Stimulated activated CD8-positive, alpha-beta memory T cell treated with anti-CD3 and anti-CD28 coated beads, Interleukin-4, amount 100 ng/mL, for 48 hours (primary cell): ENCODE measurements around the gene VWA5B1.
"Not testable (repeated sequence)": the region's sequence is repeated elsewhere in the genome, so short reads cannot be mapped to it uniquely, and the experiment has no call there.

Source experiments
- DNase-seq: peaks from one replicate; pipeline ENCODE4 v3.0.0-alpha.2; 2020

Gene VWA5B1, protein sequence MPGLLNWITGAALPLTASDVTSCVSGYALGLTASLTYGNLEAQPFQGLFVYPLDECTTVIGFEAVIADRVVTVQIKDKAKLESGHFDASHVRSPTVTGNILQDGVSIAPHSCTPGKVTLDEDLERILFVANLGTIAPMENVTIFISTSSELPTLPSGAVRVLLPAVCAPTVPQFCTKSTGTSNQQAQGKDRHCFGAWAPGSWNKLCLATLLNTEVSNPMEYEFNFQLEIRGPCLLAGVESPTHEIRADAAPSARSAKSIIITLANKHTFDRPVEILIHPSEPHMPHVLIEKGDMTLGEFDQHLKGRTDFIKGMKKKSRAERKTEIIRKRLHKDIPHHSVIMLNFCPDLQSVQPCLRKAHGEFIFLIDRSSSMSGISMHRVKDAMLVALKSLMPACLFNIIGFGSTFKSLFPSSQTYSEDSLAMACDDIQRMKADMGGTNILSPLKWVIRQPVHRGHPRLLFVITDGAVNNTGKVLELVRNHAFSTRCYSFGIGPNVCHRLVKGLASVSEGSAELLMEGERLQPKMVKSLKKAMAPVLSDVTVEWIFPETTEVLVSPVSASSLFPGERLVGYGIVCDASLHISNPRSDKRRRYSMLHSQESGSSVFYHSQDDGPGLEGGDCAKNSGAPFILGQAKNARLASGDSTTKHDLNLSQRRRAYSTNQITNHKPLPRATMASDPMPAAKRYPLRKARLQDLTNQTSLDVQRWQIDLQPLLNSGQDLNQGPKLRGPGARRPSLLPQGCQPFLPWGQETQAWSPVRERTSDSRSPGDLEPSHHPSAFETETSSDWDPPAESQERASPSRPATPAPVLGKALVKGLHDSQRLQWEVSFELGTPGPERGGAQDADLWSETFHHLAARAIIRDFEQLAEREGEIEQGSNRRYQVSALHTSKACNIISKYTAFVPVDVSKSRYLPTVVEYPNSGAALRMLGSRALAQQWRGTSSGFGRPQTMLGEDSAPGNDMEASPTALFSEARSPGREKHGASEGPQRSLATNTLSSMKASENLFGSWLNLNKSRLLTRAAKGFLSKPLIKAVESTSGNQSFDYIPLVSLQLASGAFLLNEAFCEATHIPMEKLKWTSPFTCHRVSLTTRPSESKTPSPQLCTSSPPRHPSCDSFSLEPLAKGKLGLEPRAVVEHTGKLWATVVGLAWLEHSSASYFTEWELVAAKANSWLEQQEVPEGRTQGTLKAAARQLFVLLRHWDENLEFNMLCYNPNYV

GRCh38 chr1:20290624-20291597 is at the start of gene VWA5B1:
TSS of gene VWA5B1 (plus strand) at chr1:20290875. CDS start at chr1:20310602, 19,727 bp downstream.
- no peak for DNase-seq

DNA sequence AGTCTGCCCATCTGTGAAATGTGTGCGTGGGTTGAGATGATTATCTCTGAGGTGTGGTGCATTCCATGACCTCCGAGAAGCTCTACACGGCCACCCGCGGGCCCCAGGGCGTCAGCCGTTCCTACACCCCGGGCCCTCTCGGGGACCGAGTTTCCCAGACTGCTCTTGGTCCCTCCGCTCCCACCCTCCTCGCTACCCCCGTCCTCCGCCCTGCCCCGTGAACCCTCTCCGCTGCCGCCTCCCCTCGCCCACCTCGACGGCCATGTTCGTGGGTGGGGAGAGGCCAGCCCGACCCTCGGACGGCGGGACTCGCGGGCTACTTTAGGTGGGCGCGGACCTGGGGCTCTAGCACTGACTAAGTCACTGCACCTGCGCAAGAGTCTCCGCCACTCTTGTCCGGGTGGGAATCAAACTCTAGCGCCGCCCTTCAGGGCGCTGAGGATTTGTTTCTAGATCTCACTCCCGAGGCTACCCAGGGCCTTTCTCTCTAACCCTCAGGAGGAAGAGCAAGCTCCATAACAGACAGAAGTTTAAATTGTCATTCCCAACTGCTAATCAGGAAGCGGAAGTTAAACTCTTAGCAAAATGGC is 47.7 kb upstream of the VWA5B1 start:
- no peak for DNase-seq

DNA sequence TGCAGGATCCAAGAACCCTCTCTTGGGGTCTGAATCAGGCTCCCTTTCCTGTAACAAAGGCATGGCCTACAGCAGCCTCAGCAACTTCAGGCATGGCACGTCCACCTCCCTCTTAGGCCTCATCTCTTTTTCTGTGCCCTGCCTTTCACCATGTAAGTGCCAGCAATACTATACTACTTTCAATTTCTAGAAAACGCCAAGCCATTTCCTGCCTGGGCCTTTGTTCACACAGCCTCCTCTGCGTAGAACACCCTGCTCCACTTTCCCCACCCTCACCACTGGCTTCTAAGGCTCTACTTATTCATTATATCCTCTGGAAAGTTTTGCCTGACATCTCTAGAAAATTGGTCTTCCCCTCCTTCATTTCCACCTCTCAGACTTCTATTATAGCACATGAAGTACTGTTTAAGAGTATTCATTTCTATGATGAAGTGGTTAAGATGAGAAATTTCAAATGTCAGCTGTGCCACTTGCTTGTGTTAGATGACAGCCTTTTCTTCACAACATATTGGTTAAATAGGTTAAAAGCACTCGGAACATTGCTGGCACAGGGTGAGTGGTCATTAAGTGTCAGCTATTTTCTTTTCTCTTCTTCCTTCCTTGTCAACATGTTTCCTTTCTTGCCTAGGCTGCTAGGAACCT is 41.6 kb upstream of the VWA5B1 start:
- peak; percentile 39 for DNase-seq

DNA sequence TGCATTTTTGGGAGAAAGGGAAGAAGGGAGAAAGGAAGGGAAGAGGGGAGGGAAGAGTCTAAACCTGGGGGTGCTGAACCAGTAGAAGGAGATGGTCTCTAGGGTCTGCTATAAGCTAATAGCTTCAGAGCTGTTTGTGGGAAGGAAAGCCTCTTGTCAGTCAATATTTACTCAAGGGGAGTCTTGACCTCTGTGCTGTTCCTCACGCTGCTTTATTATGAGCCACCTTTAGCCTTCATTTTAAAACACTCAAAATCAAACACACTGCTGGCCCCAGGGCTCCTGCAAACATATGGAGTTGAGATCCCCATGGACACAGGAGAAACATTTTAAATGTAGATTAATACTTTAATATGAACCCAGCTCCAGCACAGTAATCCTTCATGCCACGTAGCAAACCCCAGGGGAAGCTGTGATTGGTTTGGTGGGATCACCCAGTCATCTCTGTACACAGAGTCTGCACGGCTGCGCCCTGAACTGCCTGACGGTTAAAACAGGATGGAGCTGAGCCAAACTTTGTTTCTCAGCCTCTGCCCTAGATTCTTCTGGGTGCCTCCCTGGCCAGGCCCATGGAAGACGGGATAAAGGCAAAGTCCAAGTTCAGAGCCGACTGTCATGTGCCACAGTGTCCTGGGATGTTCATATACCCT is 40.2 kb upstream of the VWA5B1 start:
- peak; percentile 26 for DNase-seq

- DNase-seq = no peak
Measured at GRCh38 chr1:20252587-20252986, 38.1 kb upstream of the VWA5B1 start.

- peak; percentile 23 for DNase-seq
Measured at GRCh38 chr1:20255666-20256065, 35.0 kb upstream of the VWA5B1 start.

GRCh38 chr1:20259646-20260045 is 31.0 kb upstream of the VWA5B1 start:
- no peak for DNase-seq

GRCh38 chr1:20261095-20261494 is 29.6 kb upstream of the VWA5B1 start:
- DNase-seq = no peak

GRCh38 chr1:20262810-20263534 is 27.7 kb upstream of the VWA5B1 start:
- no peak for DNase-seq

DNA sequence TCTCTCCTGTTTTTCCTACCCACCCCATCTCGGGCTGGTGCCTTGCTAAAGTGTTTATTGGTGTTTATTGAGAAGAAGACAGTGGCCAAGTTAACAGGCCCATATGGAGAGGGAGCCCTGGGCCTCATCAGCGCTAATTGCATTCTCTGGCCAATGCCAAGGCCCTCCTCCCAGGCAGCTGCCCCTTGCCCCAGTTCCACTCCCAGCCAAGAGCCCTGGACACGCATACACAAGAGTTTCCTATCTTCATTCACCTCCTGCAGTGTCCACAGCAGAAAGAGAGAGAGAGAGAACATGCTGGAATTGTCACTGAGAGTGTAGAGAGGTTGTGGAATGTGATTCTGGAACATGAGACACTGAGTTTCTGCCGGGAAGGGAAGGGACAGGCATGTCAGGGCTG is 25.4 kb upstream of the VWA5B1 start:
- DNase-seq = no peak

DNA sequence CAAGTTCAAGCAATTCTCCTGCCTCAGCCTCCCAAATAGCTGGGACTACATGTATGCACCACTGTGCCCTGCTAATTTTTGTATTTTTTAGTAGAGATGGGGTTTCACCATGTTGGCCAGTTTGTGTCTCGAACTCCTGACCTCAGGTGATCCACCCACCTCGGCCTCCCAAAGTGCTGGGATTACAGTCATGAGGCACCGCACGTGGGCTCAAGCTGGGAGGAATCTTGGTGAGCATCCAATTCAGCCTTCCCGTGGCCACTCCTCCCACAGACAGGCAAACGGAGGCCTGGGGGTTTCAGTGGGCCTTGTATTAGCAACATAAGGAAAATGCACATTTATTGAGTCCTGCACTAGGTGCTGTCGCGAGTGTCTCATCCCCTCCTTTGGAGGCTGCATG is 24.5 kb upstream of the VWA5B1 start:
- no peak for DNase-seq

GRCh38 chr1:20266642-20267041 is 24.0 kb upstream of the VWA5B1 start:
- no peak for DNase-seq

GRCh38 chr1:20271498-20272400 is 18.9 kb upstream of the VWA5B1 start:
- no peak for DNase-seq

DNA sequence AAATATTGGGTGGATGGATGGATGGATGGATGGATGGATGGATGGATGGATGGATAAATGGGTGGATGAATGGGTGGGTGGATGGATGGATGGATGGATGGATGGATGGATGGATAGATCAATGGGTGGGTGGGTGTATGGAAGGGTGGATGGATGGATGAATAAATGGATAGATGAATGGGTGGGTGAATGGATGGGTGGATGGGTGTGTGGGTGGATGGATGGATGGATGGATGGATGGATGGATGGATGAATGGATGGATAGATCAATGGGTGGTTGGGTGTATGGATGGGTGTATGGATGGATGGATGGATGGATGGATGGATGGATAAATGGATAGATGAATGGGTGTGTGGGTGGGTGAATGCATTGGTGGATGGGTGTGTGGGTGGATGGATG is 17.0 kb upstream of the VWA5B1 start:
- not testable (repeated sequence) for DNase-seq

DNA sequence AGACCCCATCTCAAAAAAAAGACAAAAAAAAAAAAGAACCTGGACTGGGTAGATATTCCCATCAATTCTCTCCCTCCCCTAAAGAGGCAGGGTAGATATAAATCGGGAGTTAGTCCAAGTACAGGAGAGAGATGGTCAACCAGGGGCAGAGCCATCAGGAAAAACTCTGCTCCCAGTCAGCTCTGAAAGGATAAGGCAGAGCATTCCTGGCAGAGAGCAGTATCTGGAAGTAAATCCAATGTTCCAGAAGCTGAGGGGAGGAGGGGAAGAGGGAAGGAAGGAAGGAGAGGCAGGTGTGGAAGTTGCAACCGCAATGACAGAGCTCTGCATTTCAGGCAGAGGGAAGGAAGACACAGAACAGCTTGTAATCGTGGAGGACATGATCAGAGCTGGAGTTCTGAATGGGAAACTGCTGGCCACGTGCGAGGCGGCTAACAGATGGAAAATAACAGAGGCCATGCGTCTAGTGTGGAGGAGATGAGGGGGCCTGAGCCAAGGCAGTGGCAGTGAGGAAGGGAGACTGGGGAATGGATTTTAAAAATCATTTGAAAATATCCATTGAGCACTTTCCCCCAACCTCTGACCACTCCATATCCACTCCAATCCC is 15.3 kb upstream of the VWA5B1 start:
- DNase-seq = no peak

- DNase-seq = no peak
Measured at GRCh38 chr1:20276485-20277159, 14.1 kb upstream of the VWA5B1 start.

GRCh38 chr1:20278692-20279130 is 12.0 kb upstream of the VWA5B1 start:
- no peak for DNase-seq

DNA sequence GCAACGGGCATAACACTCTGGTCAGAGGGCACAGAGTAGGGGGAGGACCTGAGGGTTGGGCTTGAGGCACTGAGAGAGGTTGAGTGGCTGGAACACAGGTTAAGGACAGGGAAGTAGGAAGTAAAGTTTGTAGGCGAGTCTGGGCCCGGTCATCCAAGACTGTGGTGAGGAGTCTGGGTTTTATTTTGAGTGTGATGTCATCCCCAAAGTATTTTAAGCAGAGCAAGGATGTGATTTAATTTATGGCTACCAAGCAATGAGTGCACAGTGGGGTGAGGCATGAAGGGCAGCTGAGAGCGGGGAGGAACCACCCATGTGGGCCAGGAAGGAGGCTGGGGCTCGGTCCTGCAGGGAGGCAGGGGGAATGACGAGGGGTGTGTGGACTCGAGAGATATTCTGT is 11.2 kb upstream of the VWA5B1 start:
- no peak for DNase-seq
